A549 (cell line): ENCODE data around the gene KRTAP4-5.

ENCODE experiments used
- HDAC2 ChIP-seq: fragments of 200-600 bp; sonication (generic); IDR thresholded peaks from 2 replicates; pipeline ENCODE4 v1.6.1; 2016
- POLR2A ChIP-seq: IDR thresholded peaks from 2 replicates; pipeline ENCODE4 v1.6.1; 2012; ENCODE audit warnings: mild to moderate bottlenecking, low read length
- ZFP36 ChIP-seq: fragments of 450-650 bp; IDR thresholded peaks from 2 replicates; pipeline ENCODE4 v1.6.1; 2014; ENCODE audit warnings: borderline replicate concordance; ENCODE audit not compliant: partially characterized antibody

DNA sequence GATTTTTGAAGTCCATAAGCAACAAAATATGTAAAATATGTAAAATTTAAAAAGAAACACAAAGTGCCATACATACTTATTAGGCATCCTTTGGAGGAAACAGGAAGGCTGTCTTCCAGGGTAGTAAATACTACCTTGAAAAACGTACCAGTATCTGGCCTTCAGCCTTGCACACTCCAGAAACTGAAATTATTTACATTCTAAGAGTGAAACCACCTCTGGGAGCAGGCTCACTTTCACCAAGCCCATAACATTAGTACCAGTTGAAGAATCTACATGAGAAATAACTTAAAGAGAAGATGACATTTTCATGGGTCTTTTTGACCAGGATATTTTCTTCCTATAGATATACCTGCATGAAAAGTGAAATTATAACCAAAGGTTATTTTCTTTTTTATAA, 46.4 kb upstream of the KRTAP4-5 start:
- no peak for TF ChIP-seq ZFP36
- no peak for TF ChIP-seq HDAC2
- TF ChIP-seq POLR2A: no peak
